ENCODE measurements around the gene ECM1.

- TF ChIP-seq CTCF (IDR thresholded peaks at IDR 0.05; ENCODE audit: low read length) (no peak), EZH2 (optimal IDR thresholded peaks at IDR 0.05; ENCODE audit: low read depth, low read length) (no peak)
Observed at GRCh38 chr1:150498342-150498741, 9.6 kb upstream of the ECM1 start.

Measured in MM.1S (cell line).